ENCODE data around the gene PHF23.

Gene PHF23

DNA sequence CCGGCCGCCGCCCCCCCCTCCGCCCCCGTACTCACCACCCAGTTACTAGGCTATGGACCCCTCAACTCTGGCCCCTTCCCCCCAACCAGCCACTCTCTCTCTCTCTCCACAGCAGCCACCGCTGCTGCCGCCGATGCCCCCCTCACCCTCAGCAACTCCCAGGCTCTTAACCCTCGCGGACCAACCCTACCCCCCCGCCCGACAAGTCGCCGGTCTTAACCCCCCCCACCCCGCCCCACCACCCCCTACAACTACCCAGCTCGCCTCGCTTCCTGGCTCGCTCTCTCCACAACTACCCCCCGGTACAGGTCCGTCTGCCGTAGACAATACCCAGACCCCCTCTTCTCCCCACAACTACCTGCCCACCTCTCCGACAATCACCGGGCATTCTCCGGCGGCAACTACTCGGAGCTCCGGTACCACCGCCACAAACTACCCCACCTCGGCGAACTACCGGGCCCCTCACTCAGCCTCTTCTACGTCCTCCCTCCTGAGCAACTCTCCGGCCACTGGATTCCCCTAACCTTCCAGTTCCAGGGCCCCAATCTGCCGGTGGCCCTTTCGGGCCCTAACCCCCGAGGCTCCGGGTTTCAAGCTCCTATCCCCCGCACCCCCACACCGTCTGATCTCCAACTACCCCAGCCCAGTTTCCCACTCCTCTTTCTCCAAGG is 702 bp downstream of the PHF23 start:
- peaks cover 79% of the 10 kb centered on the region for H3K79me2 ChIP-seq (ENCODE audit: insufficient read depth, low read length)
- no peaks in the 10 kb centered on the region for H3K27me3 ChIP-seq (ENCODE audit: insufficient read depth, low read length, poor library complexity)
- H2AFZ ChIP-seq (ENCODE audit: low read depth, low read length), result peak overlapping the region; percentile 44

GRCh38 chr17:7237761-7238419 is 1.4 kb downstream of the PHF23 start:
- H3K27me3 ChIP-seq (ENCODE audit: insufficient read depth, low read length, poor library complexity), result no peaks in the 10 kb centered on the region
- H3K9me3 ChIP-seq (ENCODE audit: insufficient read depth, low read length, severe bottlenecking), result no peaks in the 10 kb centered on the region
- ATAC-seq (ENCODE audit: insufficient read depth, low read depth) (peak; percentile 41), DNase-seq (peak; percentile 88)
- peak overlapping the region; percentile 73 to 85; a peak in 3 of 4 replicates for H3K4me3 ChIP-seq (ENCODE audit: low read depth in 1 of 2, low read length in 2 of 2)
- peaks cover 29% of the 10 kb centered on the region for H4K20me1 ChIP-seq (ENCODE audit: insufficient read depth, low read length)
- peak overlapping the region; percentile 81 for H3K27ac ChIP-seq (ENCODE audit: low read length)
- TF ChIP-seq CTCF (IDR thresholded peaks at IDR 0.05; ENCODE audit: borderline replicate concordance, extremely low read depth, low read length, poor library complexity, severe bottlenecking) (no peak), EZH2 (IDR thresholded peaks at IDR 0.05; ENCODE audit: borderline replicate concordance, low read depth, low read length, severe bottlenecking) (no peak)
- H3K4me1 ChIP-seq (ENCODE audit: insufficient read depth, low read length), result peaks cover 64% of the 10 kb centered on the region
- H3K4me2 ChIP-seq (ENCODE audit: insufficient read depth, low read length), result peak overlapping the region; percentile 99
- peak overlapping the region; percentile 26; the same call in 1 of the 2 replicates for H2AFZ ChIP-seq (ENCODE audit: low read depth, low read length)
- peaks cover 43% of the 10 kb centered on the region for H3K36me3 ChIP-seq (ENCODE audit: insufficient read depth, low read length)
- H3K9ac ChIP-seq (ENCODE audit: low read depth, low read length), result peak overlapping the region; percentile 88
- H3K79me2 ChIP-seq (ENCODE audit: insufficient read depth, low read length), result peaks cover 86% of the 10 kb centered on the region

More for the DNA sequence above, 702 bp downstream of the PHF23 start:
- Histone ChIP-seq H3K27ac (ENCODE audit: low read length) (peak overlapping the region; percentile 92), H3K4me3 (ENCODE audit: low read depth in 1 of 2, low read length in 2 of 2) (peak overlapping the region; percentile 73 to 85), H3K4me2 (ENCODE audit: insufficient read depth, low read length) (peak overlapping the region; percentile 99), H4K20me1 (ENCODE audit: insufficient read depth, low read length) (peaks cover 30% of the 10 kb centered on the region), H3K4me1 (ENCODE audit: insufficient read depth, low read length) (peaks cover 63% of the 10 kb centered on the region), H3K9me3 (ENCODE audit: insufficient read depth, low read length, severe bottlenecking) (no peaks in the 10 kb centered on the region), H3K36me3 (ENCODE audit: insufficient read depth, low read length) (peaks cover 47% of the 10 kb centered on the region), H3K9ac (ENCODE audit: low read depth, low read length) (peak overlapping the region; percentile 88)
- peak; percentile 59 for DNase-seq
- ATAC-seq (ENCODE audit: insufficient read depth, low read depth), result no peak
- no peak for TF ChIP-seq EZH2 (IDR thresholded peaks at IDR 0.05; ENCODE audit: borderline replicate concordance, low read depth, low read length, severe bottlenecking)
- no peak for TF ChIP-seq CTCF (IDR thresholded peaks at IDR 0.05; ENCODE audit: borderline replicate concordance, extremely low read depth, low read length, poor library complexity, severe bottlenecking)

DNA sequence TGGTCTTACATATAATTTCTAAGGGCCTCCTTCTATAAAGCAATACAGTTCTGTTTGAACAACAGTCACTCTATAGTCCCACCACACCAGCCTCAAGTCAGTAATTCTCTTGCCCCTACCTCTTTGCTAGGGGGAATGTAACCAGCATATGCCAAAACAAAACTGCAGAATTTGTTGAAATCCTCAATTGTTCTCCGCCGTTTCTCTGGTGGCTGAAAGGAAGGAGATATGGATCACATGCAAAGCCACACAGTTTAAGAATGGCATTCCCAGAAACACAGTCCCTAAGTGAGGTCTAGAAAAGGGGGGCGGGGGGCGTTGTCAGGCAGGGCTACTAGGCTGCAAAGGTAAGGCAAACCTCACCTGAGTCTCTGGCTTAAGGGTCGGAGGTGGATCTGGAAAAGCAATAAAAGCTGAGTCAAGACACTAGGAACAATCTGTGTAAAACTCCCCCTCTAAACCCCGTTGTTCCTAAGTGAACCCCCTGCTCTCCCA is 1.9 kb downstream of the PHF23 start:
- TF ChIP-seq CTCF (IDR thresholded peaks at IDR 0.05; ENCODE audit: borderline replicate concordance, extremely low read depth, low read length, poor library complexity, severe bottlenecking), result no peak
- TF ChIP-seq EZH2 (IDR thresholded peaks at IDR 0.05; ENCODE audit: borderline replicate concordance, low read depth, low read length, severe bottlenecking), result no peak
- Histone ChIP-seq H3K4me3 (ENCODE audit: low read depth in 1 of 2, low read length in 2 of 2) (peak overlapping the region; percentile 53 to 85; a peak in 3 of 4 replicates), H3K9me3 (ENCODE audit: insufficient read depth, low read length, severe bottlenecking) (no peaks in the 10 kb centered on the region), H3K4me2 (ENCODE audit: insufficient read depth, low read length) (peak overlapping the region; percentile 99), H3K27ac (ENCODE audit: low read length) (peak overlapping the region; percentile 81), H3K79me2 (ENCODE audit: insufficient read depth, low read length) (peaks cover 87% of the 10 kb centered on the region), H2AFZ (ENCODE audit: low read depth, low read length) (no peak overlapping the region), H3K27me3 (ENCODE audit: insufficient read depth, low read length, poor library complexity) (no peaks in the 10 kb centered on the region), H3K4me1 (ENCODE audit: insufficient read depth, low read length) (peaks cover 70% of the 10 kb centered on the region), H3K36me3 (ENCODE audit: insufficient read depth, low read length) (peaks cover 46% of the 10 kb centered on the region), H4K20me1 (ENCODE audit: insufficient read depth, low read length) (peaks cover 33% of the 10 kb centered on the region), H3K9ac (ENCODE audit: low read depth, low read length) (peak overlapping the region; percentile 88)
- no peak for ATAC-seq (ENCODE audit: insufficient read depth, low read depth)
- DNase-seq, result no peak

All from DND-41 (cell line).